HG02884 (cell line): ENCODE measurements around the gene HOMER1.

Source experiments
- ATAC-seq: cut with Tn5 transposase; IDR thresholded peaks from one replicate; pipeline ENCODE4 v1.9.1; 2021; ENCODE audit warnings: mild to moderate bottlenecking, moderate library complexity; ENCODE audit not compliant: unreplicated experiment

The HOMER1 gene

GRCh38 chr5:79513704-79514390 is at the start of gene HOMER1:
TSS of gene HOMER1 (minus strand) at chr5:79514134. CDS start at chr5:79512774, 1,360 bp downstream.
- peak; percentile 50 for ATAC-seq

GRCh38 chr5:79563247-79563590 is 49.3 kb upstream of the HOMER1 start:
- ATAC-seq: no peak

- no peak for ATAC-seq
Observed at GRCh38 chr5:79562351-79563246, 48.7 kb upstream of the HOMER1 start.

- no peak for ATAC-seq
Observed at GRCh38 chr5:79561525-79561893, 47.6 kb upstream of the HOMER1 start.

- ATAC-seq: no peak
Observed at GRCh38 chr5:79560771-79561524, 47.0 kb upstream of the HOMER1 start.

GRCh38 chr5:79555418-79555817 is 41.5 kb upstream of the HOMER1 start:
- ATAC-seq: no peak

- ATAC-seq: no peak
Observed at GRCh38 chr5:79552984-79553383, 39.0 kb upstream of the HOMER1 start.

- ATAC-seq: no peak
Observed at GRCh38 chr5:79547982-79548381, 34.0 kb upstream of the HOMER1 start.

- no peak for ATAC-seq
Observed at GRCh38 chr5:79547429-79547822, 33.5 kb upstream of the HOMER1 start.

- no peak for ATAC-seq
Observed at GRCh38 chr5:79546782-79547428, 33.0 kb upstream of the HOMER1 start.

- no peak for ATAC-seq
Observed at GRCh38 chr5:79544131-79544530, 30.2 kb upstream of the HOMER1 start.

GRCh38 chr5:79540939-79541338 is 27.0 kb upstream of the HOMER1 start:
- ATAC-seq: no peak

- no peak for ATAC-seq
Observed at GRCh38 chr5:79536193-79536906, 22.4 kb upstream of the HOMER1 start.

- no peak for ATAC-seq
Observed at GRCh38 chr5:79535477-79536192, 21.7 kb upstream of the HOMER1 start.

GRCh38 chr5:79529110-79529509 is 15.2 kb upstream of the HOMER1 start:
- no peak for ATAC-seq

- ATAC-seq: no peak
Observed at GRCh38 chr5:79527431-79527830, 13.5 kb upstream of the HOMER1 start.

GRCh38 chr5:79526928-79527327 is 13.0 kb upstream of the HOMER1 start:
- no peak for ATAC-seq

- ATAC-seq: no peak
Observed at GRCh38 chr5:79526493-79526892, 12.6 kb upstream of the HOMER1 start.

- no peak for ATAC-seq
Observed at GRCh38 chr5:79521156-79521555, 7.2 kb upstream of the HOMER1 start.

- ATAC-seq: no peak
Observed at GRCh38 chr5:79518718-79519117, 4.8 kb upstream of the HOMER1 start.
